GM12801 (cell line): ENCODE measurements around the gene SARS2.

ENCODE experiments used
- CTCF ChIP-seq: IDR thresholded peaks from one replicate; pipeline ENCODE4 v1.5.1; 2011; ENCODE audit warnings: control low read depth; ENCODE audit not compliant: insufficient read length; ENCODE audit errors: extremely low read depth

Gene SARS2

GRCh38 chr19:38870612-38871011 is 60.0 kb downstream of the SARS2 start:
- TF ChIP-seq CTCF: no peak

- no peak for TF ChIP-seq CTCF
Observed at GRCh38 chr19:38869836-38870607, 60.5 kb downstream of the SARS2 start.

GRCh38 chr19:38869160-38869835 is 61.3 kb downstream of the SARS2 start:
- TF ChIP-seq CTCF: no peak

GRCh38 chr19:38868551-38868950 is 62.0 kb downstream of the SARS2 start:
- no peak for TF ChIP-seq CTCF

GRCh38 chr19:38867171-38867780 is 63.3 kb downstream of the SARS2 start:
- no peak for TF ChIP-seq CTCF
